GM23248 (cell line): ENCODE data around the gene TSPAN2. TPM values are rescaled to one million over a fixed set of nuclear protein-coding genes. Genes with fewer than 3 reads are reported as not detected.

Experiments used
- DNase-seq: peaks from one replicate; pipeline ENCODE4 v3.0.0-alpha.2; 2015
- H2AFZ ChIP-seq: fragments of 200-600 bp; sonication (generic); 2 replicates; pipeline ENCODE4 v1.6.1; 2016; ENCODE audit warnings: antibody characterized with exemption
- H3F3A ChIP-seq: fragments of 200-600 bp; sonication (generic); 2 replicates; pipeline ENCODE4 v1.6.1; 2016; ENCODE audit warnings: mild to moderate bottlenecking, antibody characterized with exemption, mixed run types; ENCODE audit not compliant: insufficient read depth
- H3K27ac ChIP-seq: fragments of 200-600 bp; sonication (generic); 2 replicates; pipeline ENCODE4 v1.5.1; 2016; ENCODE audit warnings: mild to moderate bottlenecking
- H3K27me3 ChIP-seq: fragments of 200-600 bp; sonication (generic); replicated peaks from 2 replicates; pipeline ENCODE4 v1.6.1; 2016; ENCODE audit warnings: mild to moderate bottlenecking; ENCODE audit not compliant: insufficient read depth
- H3K36me3 ChIP-seq: fragments of 200-600 bp; sonication (generic); 2 replicates; pipeline ENCODE4 v1.6.1; 2016; ENCODE audit warnings: low read depth, mild to moderate bottlenecking
- H3K4me1 ChIP-seq: fragments of 200-600 bp; sonication (generic); 2 replicates; pipeline ENCODE4 v1.6.1; 2016; ENCODE audit warnings: mild to moderate bottlenecking; ENCODE audit not compliant: insufficient read depth
- H3K4me2 ChIP-seq: fragments of 200-600 bp; sonication (generic); one replicate; pipeline ENCODE4 v1.6.1; 2016; ENCODE audit warnings: mild to moderate bottlenecking; ENCODE audit not compliant: unreplicated experiment
- H3K4me3 ChIP-seq: fragments of 200-600 bp; sonication (generic); 2 replicates; pipeline ENCODE4 v1.5.1; 2016; ENCODE audit warnings: mild to moderate bottlenecking
- H3K79me2 ChIP-seq: fragments of 200-600 bp; sonication (generic); 2 replicates; pipeline ENCODE4 v1.6.1; 2016; ENCODE audit warnings: mild to moderate bottlenecking; ENCODE audit not compliant: insufficient read depth
- H3K9ac ChIP-seq: fragments of 200-600 bp; sonication (generic); 2 replicates; pipeline ENCODE4 v1.6.1; 2016; ENCODE audit warnings: mild to moderate bottlenecking
- H3K9me2 ChIP-seq: fragments of 200-600 bp; sonication (generic); 2 replicates; pipeline ENCODE4 v1.6.1; 2016; ENCODE audit warnings: mixed run types, mild to moderate bottlenecking, moderate library complexity; ENCODE audit not compliant: insufficient read depth
- H3K9me3 ChIP-seq: fragments of 200-600 bp; sonication (generic); one replicate; pipeline ENCODE4 v1.6.1; 2017; ENCODE audit warnings: low read depth
- H4K20me1 ChIP-seq: fragments of 200-600 bp; sonication (generic); 2 replicates; pipeline ENCODE4 v1.6.0; 2016; ENCODE audit not compliant: insufficient read depth
- EZH2 ChIP-seq: fragments of 200-600 bp; sonication (generic); IDR thresholded peaks from 2 replicates; pipeline ENCODE4 v1.6.1; 2018; ENCODE audit warnings: antibody characterized with exemption, mild to moderate bottlenecking; ENCODE audit not compliant: insufficient read depth, poor library complexity, severe bottlenecking
- EZH2phosphoT487 ChIP-seq: fragments of 200-600 bp; sonication (generic); IDR thresholded peaks from 2 replicates; pipeline ENCODE4 v1.6.1; 2018; ENCODE audit warnings: antibody characterized with exemption, moderate library complexity, mild to moderate bottlenecking, low read depth; ENCODE audit not compliant: insufficient read depth
- WGBS, 2 experiments: methylation state at CpG; one replicate each; pipeline ENCODE4 v1.1.6; 2015 to 2017; ENCODE audit warnings: low lambda C conversion rate in 2 of 2, low coverage in 1 of 2; ENCODE audit errors: missing lambda C conversion rate in 2 of 2; 5-methylcytosine and 5-hydroxymethylcytosine counted together
- in situ Hi-C: fragments of 300-500 bp; cut with MboI; formaldehyde crosslinking; loops from 2 replicates; pipeline ENCODE4 v1.15.0; 2020
- polyA plus RNA-seq: library from polyadenylated mRNA; unstranded; fragments of >200 nt; fragmentation: Nextera tagmentation; extraction: Ambion mirVana; gene quantifications from 2 replicates; pipeline ENCODE4 v1.2.1, GENCODE V29; 2016
- total RNA-seq: library from RNA; depleted of rRNA; stranded (reverse); fragments of >200 nt; shearing (Covaris generic); gene quantifications from 2 replicates; pipeline ENCODE4 v1.2.3, GENCODE V29; 2014

Gene TSPAN2
- total and polyA plus RNA-seq, 2 experiments from 2014 or later: 2.7 to 10.1 TPM

DNA sequence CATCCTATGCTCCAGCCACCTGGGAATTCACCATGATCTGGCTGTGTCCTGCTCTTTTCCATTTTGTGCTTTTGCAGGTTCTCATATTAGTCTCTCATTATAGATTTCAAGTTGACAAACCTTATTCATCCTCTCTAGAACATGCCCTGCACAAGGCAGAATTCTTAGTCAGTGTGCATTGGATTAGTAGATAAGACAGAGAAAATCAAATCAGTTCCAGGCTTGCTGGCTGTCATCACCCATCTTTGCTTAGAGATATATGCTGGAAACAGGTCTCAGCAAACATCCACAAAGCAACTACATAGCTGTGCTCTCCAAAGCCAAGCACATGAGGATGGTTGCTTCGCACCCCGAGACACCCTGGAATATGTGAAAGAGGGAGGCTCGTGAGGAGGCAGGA lies 24.8 kb downstream of the TSPAN2 start:
- H3K27ac ChIP-seq: no peak overlapping the region
- no peaks in the 10 kb centered on the region for H3K36me3 ChIP-seq
- no peaks in the 10 kb centered on the region for H3K27me3 ChIP-seq
- H3K9me2 ChIP-seq: no peaks in the 10 kb centered on the region
- WGBS, 2 experiments: 72 to 79% methylated on average over 3 of the region's 3 CpGs
- H3K9me3 ChIP-seq: no peaks in the 10 kb centered on the region
- H3K79me2 ChIP-seq: no peaks in the 10 kb centered on the region
- H3K4me2 ChIP-seq: no peak overlapping the region
- H4K20me1 ChIP-seq: no peaks in the 10 kb centered on the region
- no peak overlapping the region for H3K9ac ChIP-seq
- peaks cover 27% of the 10 kb centered on the region for H3F3A ChIP-seq
- H3K4me3 ChIP-seq: no peak overlapping the region
- no peak overlapping the region for H2AFZ ChIP-seq
- peaks cover 26% of the 10 kb centered on the region for H3K4me1 ChIP-seq
- DNase-seq: no peak
- in situ Hi-C loops: no loop called here
- TF ChIP-seq EZH2phosphoT487 (no peak), EZH2 (no peak)

DNA sequence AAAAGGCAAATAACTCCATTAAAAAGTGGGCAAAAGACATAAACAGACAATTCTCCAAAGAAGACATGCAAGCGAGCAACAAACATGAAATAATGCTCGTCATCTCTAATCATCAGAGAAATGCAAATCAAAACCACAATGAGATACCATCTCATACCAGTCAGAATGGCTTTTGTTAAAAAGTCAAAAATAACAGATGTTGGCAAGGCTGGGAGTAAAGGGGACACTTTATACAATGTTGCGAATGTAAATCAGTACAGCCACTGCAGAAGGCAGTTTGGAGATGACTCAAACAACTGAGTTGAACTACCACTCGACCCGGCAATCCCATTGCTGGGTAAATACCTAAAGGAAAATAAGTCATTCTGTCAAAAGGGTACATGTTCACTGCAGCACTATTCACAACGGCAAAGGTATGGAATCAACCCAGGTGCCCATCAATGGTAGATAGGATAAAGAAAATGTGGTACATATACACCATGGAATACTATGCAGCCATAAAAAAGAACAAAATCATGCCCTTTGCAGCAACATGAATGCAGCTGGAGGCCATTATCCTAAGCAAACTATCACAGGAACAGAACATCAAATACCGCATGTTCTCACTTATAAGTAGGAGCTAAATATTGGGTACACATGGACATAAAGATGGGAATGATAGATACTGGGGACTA lies 25.9 kb downstream of the TSPAN2 start:
- Histone ChIP-seq H3F3A (peaks cover 23% of the 10 kb centered on the region), H2AFZ (no peak overlapping the region), H3K79me2 (no peaks in the 10 kb centered on the region), H3K4me2 (no peak overlapping the region), H3K27ac (no peak overlapping the region), H3K36me3 (no peaks in the 10 kb centered on the region), H4K20me1 (no peaks in the 10 kb centered on the region), H3K4me1 (peaks cover 20% of the 10 kb centered on the region), H3K9me3 (no peaks in the 10 kb centered on the region), H3K4me3 (no peak overlapping the region), H3K27me3 (no peaks in the 10 kb centered on the region), H3K9ac (no peak overlapping the region), H3K9me2 (no peaks in the 10 kb centered on the region)
- TF ChIP-seq EZH2phosphoT487 (no peak), EZH2 (no peak)
- WGBS, 2 experiments: 85% methylated on average over 7 of the region's 7 CpGs
- no peak for DNase-seq
- in situ Hi-C loops: no loop called here

DNA sequence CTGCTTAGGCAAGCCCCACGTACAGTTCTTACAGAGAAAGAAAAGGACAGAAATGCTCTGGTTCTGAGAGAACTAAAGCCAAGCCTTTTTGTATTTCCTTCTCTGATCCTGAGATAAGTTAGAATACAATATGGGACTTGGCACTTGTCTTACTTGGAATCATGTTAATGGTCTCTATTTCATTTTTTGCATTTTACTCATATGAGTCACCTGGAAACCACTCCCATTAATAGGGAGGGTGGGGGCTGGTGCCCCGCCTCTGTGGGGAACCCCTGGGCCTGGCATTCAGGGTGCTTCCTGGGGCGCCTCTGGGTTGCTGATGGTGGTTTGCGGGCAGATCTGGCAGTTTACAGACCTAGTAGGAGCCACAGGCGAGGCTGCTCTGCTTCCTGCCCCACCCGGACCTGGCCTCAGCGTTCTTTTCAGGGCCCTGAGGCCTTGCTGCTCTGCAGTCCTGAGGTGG lies 26.7 kb downstream of the TSPAN2 start:
- Histone ChIP-seq H3K4me1 (peaks cover 15% of the 10 kb centered on the region), H3K9me2 (no peaks in the 10 kb centered on the region), H3K9me3 (no peaks in the 10 kb centered on the region), H3K79me2 (no peaks in the 10 kb centered on the region), H2AFZ (no peak overlapping the region), H3K4me3 (no peak overlapping the region), H3K9ac (no peak overlapping the region), H4K20me1 (no peaks in the 10 kb centered on the region), H3K36me3 (no peaks in the 10 kb centered on the region), H3K4me2 (no peak overlapping the region), H3K27me3 (no peaks in the 10 kb centered on the region), H3K27ac (no peak overlapping the region), H3F3A (peaks cover 18% of the 10 kb centered on the region)
- peak; percentile 22 for DNase-seq
- in situ Hi-C loops: no loop called here
- WGBS, 2 experiments: 67 to 71% methylated on average over 7 of the region's 7 CpGs
- TF ChIP-seq EZH2phosphoT487 (no peak), EZH2 (no peak)

DNA sequence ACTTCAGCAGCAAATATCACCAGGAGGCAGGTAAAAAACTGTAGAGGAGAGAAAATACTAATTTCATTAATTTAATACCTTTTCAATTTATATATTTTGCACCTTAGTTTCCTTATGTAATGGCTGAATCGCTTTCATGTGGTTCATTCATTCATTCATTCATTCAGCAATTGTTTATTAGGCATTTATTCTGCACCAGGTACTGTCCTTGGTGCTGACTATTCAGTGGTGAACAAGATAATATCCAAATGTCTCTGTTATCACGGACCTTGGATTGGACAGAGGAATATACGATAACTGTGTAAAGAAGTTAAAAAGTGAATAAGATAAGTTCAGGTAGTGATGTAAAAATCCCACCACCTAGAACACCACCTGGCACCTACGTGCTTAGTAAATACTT lies 28.8 kb downstream of the TSPAN2 start:
- Histone ChIP-seq H3F3A (peaks cover 7% of the 10 kb centered on the region; the same call in 1 of the 2 replicates), H3K4me1 (peaks cover 20% of the 10 kb centered on the region), H3K9ac (no peak overlapping the region), H3K27me3 (no peaks in the 10 kb centered on the region), H3K79me2 (no peaks in the 10 kb centered on the region), H2AFZ (no peak overlapping the region), H3K36me3 (no peaks in the 10 kb centered on the region), H3K9me3 (no peaks in the 10 kb centered on the region), H3K4me3 (no peak overlapping the region), H4K20me1 (no peaks in the 10 kb centered on the region), H3K27ac (no peak overlapping the region), H3K4me2 (no peak overlapping the region), H3K9me2 (no peaks in the 10 kb centered on the region)
- DNase-seq: no peak
- in situ Hi-C loops: no loop called here
- 39 to 45% methylated on average over 4 of the region's 4 CpGs for WGBS, 2 experiments
- no peak for TF ChIP-seq EZH2phosphoT487
- TF ChIP-seq EZH2: no peak
